Aorta (tissue), 5 donors: ENCODE measurements around the gene ETV4. TPM values are rescaled to one million over a fixed set of nuclear protein-coding genes. Genes with fewer than 3 reads are reported as not detected.

ENCODE experiments used
- ATAC-seq: fragments of 200-7000 bp; cut with Tn5 transposase; one replicate; pipeline ENCODE4 v1.9.1; 2022; ENCODE audit warnings: moderate library complexity; ENCODE audit not compliant: low FRiP score
- DNase-seq, 2 donors: peaks; one replicate each; pipeline ENCODE4 v3.0.0-alpha.2; 2020
- H3K27ac ChIP-seq, 2 donors: one replicate each; pipeline ENCODE4 v1.5.1; 2013; ENCODE audit warnings: low read length in 2 of 2, mild to moderate bottlenecking in 2 of 2, moderate library complexity in 2 of 2, control low read depth in 1 of 2, inconsistent platforms in 1 of 2, low read depth in 1 of 2
- H3K27me3 ChIP-seq, 2 donors: one replicate each; pipeline ENCODE4 v1.6.1; 2013; ENCODE audit warnings: control low read depth in 1 of 2, low read length in 1 of 2, mild to moderate bottlenecking in 1 of 2, moderate library complexity in 1 of 2; ENCODE audit not compliant: insufficient read depth in 2 of 2, control insufficient read depth in 1 of 2
- H3K36me3 ChIP-seq, 2 donors: one replicate each; pipeline ENCODE4 v1.6.1; 2013; ENCODE audit warnings: control low read depth in 1 of 2, low read length in 1 of 2, mild to moderate bottlenecking in 1 of 2; ENCODE audit not compliant: insufficient read depth in 2 of 2, control insufficient read depth in 1 of 2
- H3K4me1 ChIP-seq, 2 donors: one replicate each; pipeline ENCODE4 v1.6.1; 2013; ENCODE audit warnings: low read length in 2 of 2, control low read depth in 1 of 2, mild to moderate bottlenecking in 1 of 2, moderate library complexity in 1 of 2; ENCODE audit not compliant: insufficient read depth in 2 of 2, control insufficient read depth in 1 of 2
- H3K4me3 ChIP-seq, 2 donors: one replicate each; pipeline ENCODE4 v1.5.1; 2013; ENCODE audit warnings: low read length in 2 of 2, control low read depth in 1 of 2, mild to moderate bottlenecking in 1 of 2
- H3K9me3 ChIP-seq: one replicate; pipeline ENCODE4 v1.6.1; 2013; ENCODE audit warnings: mild to moderate bottlenecking, low read length; ENCODE audit not compliant: control insufficient read depth
- WGBS, 2 donors: extraction: QIAGEN DNeasy Blood & Tissue Kit; methylation state at CpG; one replicate each; pipeline ENCODE4 v1.1.7; 2013; 5-methylcytosine and 5-hydroxymethylcytosine counted together
- intact Hi-C, 2 donors: fragments of 100-400 bp; cut with DNase I; formaldehyde crosslinking; loops; one replicate each; pipeline versions ENCODE4 v1.14.2 to v1.15.0; 2022
- long read RNA-seq, 2 donors: library from polyadenylated mRNA; unstranded; transcript quantifications; one replicate each; pipeline ENCODE4 v2.0.0, GENCODE V29; 2020 to 2021
- polyA plus RNA-seq, 2 donors: library from polyadenylated mRNA; stranded (reverse); fragments of 200-250 nt; gene quantifications; one replicate each; pipeline ENCODE4 v1.2.3, GENCODE V29; 2013
- total RNA-seq, 2 donors: library from RNA; stranded (reverse); fragmentation: NEBNext Ultra II Directional; extraction: Animal tissue kit (Norgen Biotek cat#: 25700); gene quantifications; one replicate each; pipeline ENCODE4 v1.2.1, GENCODE V29; 2021
- donor health status: healthy with polysubstance abuse.
- donor health status: Bipolar disorder and iron deficiency.
- donor health status: DM: no; HTN: no; CAD: no.
- donor health status: DM: no; HTN: no; CAD: no.
- donor health status: DM: yes; HTN: yes; CAD: no.

The ETV4 gene
- total RNA-seq (1 to 10 TPM; 1.1 to 2.3 TPM), polyA plus RNA-seq (1 to 10 TPM in 1 of 2 donors, under 1 TPM in 1; 0.50 to 5.8 TPM)
- long read RNA-seq, donor 1, partial matches to known transcripts: 2 of 9 reads
- long read RNA-seq, donor 1, other reads (novel, unspliced or antisense): 6 of 9 reads
- long read RNA-seq, donor 2, partial matches to known transcripts: 0 of 3 reads
- long read RNA-seq, donor 2, other reads (novel, unspliced or antisense): 2 of 3 reads

GRCh38 chr17:43546319-43547188 lies at the start of gene ETV4:
ETV4 (minus strand) TSS chr17:43546340; CDS start chr17:43545617, 723 bp downstream.
- H3K36me3 ChIP-seq: no peaks in the 10 kb centered on the region
- H3K9me3 ChIP-seq: no peaks in the 10 kb centered on the region
- peak; percentile 93 for ATAC-seq
- DNase-seq: peak; percentile 93 to 96
- H3K27me3 ChIP-seq: no peaks in the 10 kb centered on the region
- peak within 1 kb of the TSS; percentile 60 to 61 for H3K4me3 ChIP-seq
- 1% methylated on average over 45 to 46 of the region's 46 CpGs for WGBS, 2 donors
- intact Hi-C loops: no loop called here
- no peak within 1 kb of the TSS for H3K27ac ChIP-seq
- no peaks in the 10 kb centered on the region for H3K4me1 ChIP-seq

GRCh38 chr17:43595466-43595865 lies 49.3 kb upstream of the ETV4 start:
- ATAC-seq: no peak
- WGBS, 2 donors: 73 to 83% methylated on average over 4 of the region's 4 CpGs
- peaks cover 2 to 5% of the 10 kb centered on the region in 2 donors for H3K4me1 ChIP-seq
- no peaks in the 10 kb centered on the region for H3K27me3 ChIP-seq
- no peak for DNase-seq
- intact Hi-C loops: no loop called here
- H3K27ac ChIP-seq: no peak overlapping the region
- no peak overlapping the region for H3K4me3 ChIP-seq
- no peaks in the 10 kb centered on the region for H3K9me3 ChIP-seq
- H3K36me3 ChIP-seq: no peaks in the 10 kb centered on the region

- 2 to 11% methylated on average over 28 of the region's 28 CpGs for WGBS, 2 donors
Measured at GRCh38 chr17:43591779-43592562, 45.8 kb upstream of the ETV4 start.

DNA sequence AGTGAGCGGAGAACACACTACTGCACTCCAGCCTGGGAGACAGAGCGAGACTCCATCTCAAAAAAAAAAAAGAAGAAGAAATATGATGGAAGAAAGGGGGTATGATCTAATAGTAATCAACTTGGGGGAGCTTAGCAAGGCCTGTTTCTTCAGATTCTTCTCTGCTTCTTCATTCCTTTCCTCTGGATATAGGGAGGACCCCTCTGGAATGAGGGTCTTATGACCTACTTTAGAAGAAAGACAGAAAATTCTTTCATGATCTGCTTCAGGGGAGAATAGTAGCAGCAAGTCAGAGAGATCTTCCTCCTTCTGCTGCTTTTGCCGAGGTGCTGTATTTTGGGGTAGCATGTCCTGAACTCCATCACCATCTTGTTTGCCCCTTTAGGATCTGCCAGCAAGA lies 44.9 kb upstream of the ETV4 start:
- 98 to 100% methylated on average over 3 of the region's 3 CpGs for WGBS, 2 donors
- Histone ChIP-seq H3K4me1 (peaks cover 2 to 5% of the 10 kb centered on the region in 2 donors), H3K9me3 (no peaks in the 10 kb centered on the region), H3K36me3 (no peaks in the 10 kb centered on the region), H3K27me3 (no peaks in the 10 kb centered on the region), H3K27ac (peak overlapping the region; percentile 50 to 64), H3K4me3 (no peak overlapping the region)
- no peak for ATAC-seq
- intact Hi-C loops: no loop called here
- no peak for DNase-seq

More at GRCh38 chr17:43591779-43592562, 45.8 kb upstream of the ETV4 start:
- Histone ChIP-seq H3K27me3 (no peaks in the 10 kb centered on the region), H3K36me3 (no peaks in the 10 kb centered on the region), H3K4me1 (peaks cover 2 to 5% of the 10 kb centered on the region in 2 donors), H3K4me3 (no peak overlapping the region), H3K27ac (peak overlapping the region; percentile 22 to 64), H3K9me3 (no peaks in the 10 kb centered on the region)
- intact Hi-C loops: no loop called here
- ATAC-seq (peak; percentile 83), DNase-seq (peak; percentile 86 to 93)

DNA sequence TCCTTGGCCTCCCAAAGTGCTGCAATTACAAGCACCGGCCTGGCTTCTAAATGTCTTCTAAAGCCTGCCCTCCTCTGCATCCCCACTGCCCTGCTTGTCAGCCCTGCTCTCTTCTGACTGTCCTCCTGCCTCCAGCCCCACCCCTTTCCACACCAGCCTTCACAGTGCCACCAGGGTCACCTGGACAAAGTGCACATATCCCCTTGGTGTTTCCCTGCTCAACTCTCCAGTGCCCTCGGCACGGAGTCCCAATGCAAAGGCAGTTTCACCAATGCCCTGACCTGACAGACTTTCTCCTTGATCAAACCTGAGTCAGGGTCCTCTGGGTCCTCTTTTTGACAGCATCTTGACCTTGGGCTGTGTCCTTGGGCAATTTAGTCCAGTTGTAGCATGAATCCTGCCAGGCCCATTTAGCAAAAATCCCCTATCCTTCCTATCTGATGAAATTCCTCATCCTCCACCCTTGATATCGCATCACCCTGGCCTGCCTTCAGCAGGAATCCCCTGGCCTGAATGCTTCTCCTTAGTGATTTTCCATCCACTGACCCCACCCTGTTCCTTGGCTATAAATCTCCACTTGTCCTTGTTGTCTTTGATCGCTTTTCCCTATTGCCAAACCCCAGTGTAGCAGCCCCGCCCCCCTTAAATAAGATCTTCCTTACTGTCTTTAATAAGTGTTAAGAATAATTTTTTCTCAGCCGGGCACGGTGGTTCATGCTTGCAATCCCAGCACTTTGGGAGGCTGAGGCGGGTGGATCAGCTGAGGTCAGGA lies 42.7 kb upstream of the ETV4 start:
- ATAC-seq: no peak
- Histone ChIP-seq H3K36me3 (no peaks in the 10 kb centered on the region), H3K4me1 (peaks cover 2 to 5% of the 10 kb centered on the region in 2 donors), H3K9me3 (no peaks in the 10 kb centered on the region), H3K27me3 (no peaks in the 10 kb centered on the region), H3K27ac (no peak overlapping the region), H3K4me3 (no peak overlapping the region)
- WGBS, 2 donors: 93 to 97% methylated on average over 9 of the region's 9 CpGs
- DNase-seq: no peak
- intact Hi-C loops: no loop called here

DNA sequence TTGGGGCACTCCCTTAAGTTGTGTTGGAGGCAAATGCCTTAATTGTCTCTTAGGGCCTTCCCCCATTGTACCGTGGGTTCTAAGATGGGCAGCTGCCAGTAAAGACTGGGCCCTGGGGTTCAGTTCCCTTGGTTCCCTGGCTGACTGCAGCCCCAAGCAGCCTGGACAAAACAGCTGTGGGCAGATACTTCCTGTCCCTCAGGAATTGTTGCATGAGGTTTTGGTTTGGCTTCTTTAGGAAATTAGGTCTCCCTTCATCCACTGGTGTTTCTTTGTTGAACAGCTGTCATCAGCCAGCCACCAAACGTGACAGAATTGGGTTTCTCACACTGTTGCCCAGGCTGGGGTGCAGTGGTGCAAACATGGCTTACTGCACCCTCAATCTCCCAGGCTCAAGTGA lies 42.0 kb upstream of the ETV4 start:
- intact Hi-C loops: no loop called here
- DNase-seq: no peak
- Histone ChIP-seq H3K4me1 (peaks cover 2 to 5% of the 10 kb centered on the region in 2 donors), H3K9me3 (no peaks in the 10 kb centered on the region), H3K36me3 (no peaks in the 10 kb centered on the region), H3K27ac (no peak overlapping the region), H3K4me3 (no peak overlapping the region), H3K27me3 (no peaks in the 10 kb centered on the region)
- no peak for ATAC-seq
- 50 to 59% methylated on average over 2 of the region's 2 CpGs for WGBS, 2 donors

DNA sequence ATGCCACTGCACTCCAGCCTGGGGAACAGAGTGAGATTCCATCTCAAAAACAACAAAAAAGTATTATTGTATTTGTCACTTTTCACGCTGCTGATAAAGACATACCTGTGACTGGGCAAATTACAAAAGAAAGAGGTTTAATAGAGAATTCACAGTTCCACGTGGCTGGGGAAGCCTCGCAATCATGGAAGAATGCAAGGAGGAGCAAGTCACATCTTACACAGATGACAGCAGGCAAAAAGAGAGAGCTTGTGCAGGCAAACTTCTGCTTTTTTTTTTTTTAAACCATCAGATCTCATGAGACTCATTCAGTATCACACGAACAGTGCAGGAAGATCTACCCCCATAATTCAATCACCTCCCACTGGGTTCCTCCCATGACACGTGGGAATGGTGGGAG lies 41.5 kb upstream of the ETV4 start:
- intact Hi-C loops: no loop called here
- WGBS, 2 donors: 90 to 94% methylated on average over 5 of the region's 5 CpGs
- Histone ChIP-seq H3K27ac (no peak overlapping the region), H3K27me3 (no peaks in the 10 kb centered on the region), H3K36me3 (no peaks in the 10 kb centered on the region), H3K9me3 (no peaks in the 10 kb centered on the region), H3K4me3 (no peak overlapping the region), H3K4me1 (peaks cover 2 to 5% of the 10 kb centered on the region in 2 donors)
- DNase-seq (no peak), ATAC-seq (no peak)

GRCh38 chr17:43584666-43585102 lies 38.5 kb upstream of the ETV4 start:
- WGBS, 2 donors: 90 to 94% methylated on average over 6 of the region's 6 CpGs
- Histone ChIP-seq H3K4me1 (no peaks in the 10 kb centered on the region), H3K27me3 (no peaks in the 10 kb centered on the region), H3K36me3 (no peaks in the 10 kb centered on the region), H3K9me3 (no peaks in the 10 kb centered on the region), H3K4me3 (no peak overlapping the region), H3K27ac (no peak overlapping the region)
- DNase-seq (no peak), ATAC-seq (no peak)
- intact Hi-C loops: no loop called here
